Keratinocyte (primary cell): ENCODE data around the gene SKI.

Experiments used
- EZH2 ChIP-seq: IDR thresholded peaks from one replicate; pipeline ENCODE4 v1.6.1; 2012; ENCODE audit warnings: inconsistent platforms, mild to moderate bottlenecking, low read length, moderate library complexity
- TF ChIP-seq, protein P1 (sequence below), 3 experiments: IDR thresholded peaks in 1 of 3; conservative IDR thresholded peaks in 1 of 3; optimal IDR thresholded peaks in 1 of 3; 2 replicates in 2 of 3; 3 replicates in 1 of 3; pipeline versions ENCODE3 to v1.5.1; 2011; ENCODE audit warnings: low read length in 3 of 3, mild to moderate bottlenecking in 3 of 3, moderate library complexity in 2 of 3, control low read depth in 1 of 3, inconsistent platforms in 1 of 3; ENCODE audit not compliant: insufficient read depth in 2 of 3; ENCODE audit errors: extremely low read depth in 1 of 3

DNA sequence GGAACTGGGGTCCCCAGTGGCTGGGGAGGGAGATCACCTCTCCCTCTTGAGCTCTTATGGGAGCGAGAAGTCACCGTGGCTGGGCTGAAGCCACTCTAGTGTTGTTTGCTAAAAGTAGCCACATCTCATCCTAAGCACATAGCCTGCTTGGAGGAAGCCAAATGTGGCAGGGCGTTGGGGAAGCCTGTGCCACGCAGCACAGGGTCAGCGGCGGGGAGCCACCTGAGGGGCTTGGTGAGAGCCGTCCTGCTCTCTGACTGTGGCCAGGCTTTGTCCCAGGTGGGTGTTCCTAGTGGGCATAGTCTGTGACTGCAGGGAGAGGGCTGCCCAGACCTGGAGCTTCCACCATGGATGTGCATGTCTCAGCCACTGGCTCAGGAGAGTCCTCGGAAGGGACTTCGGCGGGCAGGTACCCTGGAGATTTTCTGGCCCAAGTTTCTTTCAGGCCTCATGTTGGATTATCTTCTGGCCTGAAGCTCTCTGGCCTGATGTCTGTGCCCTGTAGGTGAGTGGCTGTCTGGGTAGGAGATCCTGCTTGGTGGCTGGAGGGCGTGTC lies 124.3 kb downstream of the SKI start:
- TF ChIP-seq, protein P1, sequence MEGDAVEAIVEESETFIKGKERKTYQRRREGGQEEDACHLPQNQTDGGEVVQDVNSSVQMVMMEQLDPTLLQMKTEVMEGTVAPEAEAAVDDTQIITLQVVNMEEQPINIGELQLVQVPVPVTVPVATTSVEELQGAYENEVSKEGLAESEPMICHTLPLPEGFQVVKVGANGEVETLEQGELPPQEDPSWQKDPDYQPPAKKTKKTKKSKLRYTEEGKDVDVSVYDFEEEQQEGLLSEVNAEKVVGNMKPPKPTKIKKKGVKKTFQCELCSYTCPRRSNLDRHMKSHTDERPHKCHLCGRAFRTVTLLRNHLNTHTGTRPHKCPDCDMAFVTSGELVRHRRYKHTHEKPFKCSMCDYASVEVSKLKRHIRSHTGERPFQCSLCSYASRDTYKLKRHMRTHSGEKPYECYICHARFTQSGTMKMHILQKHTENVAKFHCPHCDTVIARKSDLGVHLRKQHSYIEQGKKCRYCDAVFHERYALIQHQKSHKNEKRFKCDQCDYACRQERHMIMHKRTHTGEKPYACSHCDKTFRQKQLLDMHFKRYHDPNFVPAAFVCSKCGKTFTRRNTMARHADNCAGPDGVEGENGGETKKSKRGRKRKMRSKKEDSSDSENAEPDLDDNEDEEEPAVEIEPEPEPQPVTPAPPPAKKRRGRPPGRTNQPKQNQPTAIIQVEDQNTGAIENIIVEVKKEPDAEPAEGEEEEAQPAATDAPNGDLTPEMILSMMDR (optimal IDR thresholded peaks at IDR 0.05 in 1 of 3, IDR thresholded peaks at IDR 0.05 in 1 of 3, conservative IDR thresholded peaks at IDR 0.05 in 1 of 3; ENCODE audit: extremely low read depth in 1 of 3, insufficient read depth in 2 of 3, low read length in 3 of 3): no peak
- no peak for TF ChIP-seq EZH2
